ENCODE measurements around the gene TMEM255B.

DNA sequence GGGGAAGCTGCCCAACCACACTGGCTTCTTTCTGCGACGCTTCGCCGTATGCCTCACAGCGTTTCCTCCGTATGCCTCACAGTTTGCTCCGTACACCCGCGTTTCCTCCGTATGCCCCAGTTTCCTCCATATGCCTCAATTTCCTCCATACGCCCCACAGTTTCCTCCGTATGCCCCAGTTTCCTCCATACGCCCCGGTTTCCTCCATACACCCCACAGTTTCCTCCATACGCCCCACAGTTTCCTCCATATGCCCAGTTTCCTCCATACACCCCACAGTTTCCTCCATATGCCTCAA, 82.3 kb downstream of the TMEM255B start:
- TF ChIP-seq, protein P1, sequence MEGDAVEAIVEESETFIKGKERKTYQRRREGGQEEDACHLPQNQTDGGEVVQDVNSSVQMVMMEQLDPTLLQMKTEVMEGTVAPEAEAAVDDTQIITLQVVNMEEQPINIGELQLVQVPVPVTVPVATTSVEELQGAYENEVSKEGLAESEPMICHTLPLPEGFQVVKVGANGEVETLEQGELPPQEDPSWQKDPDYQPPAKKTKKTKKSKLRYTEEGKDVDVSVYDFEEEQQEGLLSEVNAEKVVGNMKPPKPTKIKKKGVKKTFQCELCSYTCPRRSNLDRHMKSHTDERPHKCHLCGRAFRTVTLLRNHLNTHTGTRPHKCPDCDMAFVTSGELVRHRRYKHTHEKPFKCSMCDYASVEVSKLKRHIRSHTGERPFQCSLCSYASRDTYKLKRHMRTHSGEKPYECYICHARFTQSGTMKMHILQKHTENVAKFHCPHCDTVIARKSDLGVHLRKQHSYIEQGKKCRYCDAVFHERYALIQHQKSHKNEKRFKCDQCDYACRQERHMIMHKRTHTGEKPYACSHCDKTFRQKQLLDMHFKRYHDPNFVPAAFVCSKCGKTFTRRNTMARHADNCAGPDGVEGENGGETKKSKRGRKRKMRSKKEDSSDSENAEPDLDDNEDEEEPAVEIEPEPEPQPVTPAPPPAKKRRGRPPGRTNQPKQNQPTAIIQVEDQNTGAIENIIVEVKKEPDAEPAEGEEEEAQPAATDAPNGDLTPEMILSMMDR (IDR thresholded peaks at IDR 0.05), result no peak
- no peak for TF ChIP-seq EZH2 (IDR thresholded peaks at IDR 0.05)

Data from neural progenitor cell (in vitro differentiated cells).